K562 (cell line): ENCODE measurements around the gene ZMYND19. TPM values are rescaled to one million over a fixed set of nuclear protein-coding genes. Genes with fewer than 3 reads are reported as not detected.
"Not testable (repeated sequence)": the region's sequence is repeated elsewhere in the genome, so short reads cannot be mapped to it uniquely, and the experiment has no call there.

Experiments used
- ATAC-seq: fragments of 200-7000 bp; cut with Tn5 transposase; 3 replicates; pipeline ENCODE4 v1.9.1; 2020; ENCODE audit warnings: moderate library complexity
- BruUV-seq: library from RNA; stranded (reverse); fragments of 400-500 nt; replicated peaks from 2 replicates; lab custom pipeline; 2021; lab: Mats Ljungman, UMichigan
- CTCF ChIA-PET: fragments of 300-600 bp; formaldehyde crosslinking; extraction: SDS; loops from one replicate; lab custom pipeline; 2021; ENCODE audit warnings: low intra/inter-chr PET ratio; lab: Yijun Ruan, JAX
- POLR2A ChIA-PET: fragments of 300-600, 350-650 bp; sonication (Branson Sonifier 250); formaldehyde crosslinking; extraction: SDS; loops from one replicate; lab custom pipeline; 2021; ENCODE audit warnings: antibody characterized with exemption, inconsistent platforms; lab: Yijun Ruan, JAX
- DNase-seq, 4 experiments: peaks; one replicate each; pipeline versions ENCODE4 v3.0.0 to v3.0.0-alpha.2; 2011 to 2018; ENCODE audit warnings: low spot score in 3 of 4, mixed read lengths in 3 of 4; ENCODE audit errors: extremely low read depth in 1 of 4
- FAIRE-seq: peaks from 2 replicates; lab custom pipeline; 2011; peaks lifted over from hg19 to GRCh38; lab: Jason Lieb, UNC
- H2AFZ ChIP-seq: 2 replicates; pipeline ENCODE4 v1.6.0; 2011; ENCODE audit warnings: low read depth, low read length, control low read depth, inconsistent platforms
- H3K27ac ChIP-seq: fragments of 200-600 bp; 3 replicates; pipeline ENCODE4 v1.8.0; 2011; ENCODE audit warnings: low read depth, mild to moderate bottlenecking, control low read depth, inconsistent platforms, low read length, moderate library complexity, mixed read lengths; ENCODE audit errors: extremely low read depth
- H3K27me3 ChIP-seq, 2 experiments: fragments of 300-600 bp in 1 of 2; 2 replicates in 1 of 2; 3 replicates in 1 of 2; pipeline versions ENCODE4 v1.6.0 to v1.8.0; 2011; ENCODE audit warnings: inconsistent platforms in 2 of 2, low read length in 2 of 2, mild to moderate bottlenecking in 1 of 2, mixed read lengths in 1 of 2, moderate library complexity in 1 of 2; ENCODE audit not compliant: control insufficient read depth in 2 of 2, insufficient read depth in 2 of 2
- H3K36me3 ChIP-seq: fragments of 300-600 bp; 3 replicates; pipeline ENCODE4 v1.8.0; 2011; ENCODE audit warnings: mild to moderate bottlenecking, low read length, inconsistent platforms; ENCODE audit not compliant: control insufficient read depth, insufficient read depth
- H3K4me1 ChIP-seq, 2 experiments: fragments of 200-600 bp in 1 of 2; replicated peaks in 1 of 2; 2 replicates in 1 of 2; 3 replicates in 1 of 2; pipeline versions ENCODE4 v1.5.1 to v1.8.0; 2011; ENCODE audit warnings: inconsistent platforms in 2 of 2, low read length in 2 of 2, mild to moderate bottlenecking in 1 of 2, mixed read lengths in 1 of 2, moderate library complexity in 1 of 2; ENCODE audit not compliant: control insufficient read depth in 2 of 2, insufficient read depth in 2 of 2
- H3K4me2 ChIP-seq: 2 replicates; pipeline ENCODE4 v1.6.1; 2011; ENCODE audit warnings: low read length, control low read depth, inconsistent platforms, mixed read lengths; ENCODE audit not compliant: insufficient read depth
- H3K4me3 ChIP-seq: fragments of 200-600 bp; sonication (generic), shearing (Covaris generic); 2 replicates; pipeline ENCODE4 v1.5.1; 2016; ENCODE audit warnings: control low read depth, inconsistent platforms
- H3K79me2 ChIP-seq: fragments of 200-600 bp; 3 replicates; pipeline ENCODE4 v1.8.0; 2011; ENCODE audit warnings: low read length, inconsistent platforms; ENCODE audit not compliant: control insufficient read depth, insufficient read depth
- H3K9ac ChIP-seq, 2 experiments: 2 replicates each; pipeline versions ENCODE4 v1.6.0 to v1.6.1; 2011; ENCODE audit warnings: low read depth in 2 of 2, low read length in 2 of 2, control low read depth in 1 of 2, inconsistent platforms in 1 of 2, mild to moderate bottlenecking in 1 of 2, mixed read lengths in 1 of 2; ENCODE audit not compliant: insufficient read depth in 1 of 2
- H3K9me1 ChIP-seq: one replicate; pipeline ENCODE4 v1.6.0; 2011; ENCODE audit warnings: inconsistent platforms, mild to moderate bottlenecking, low read length, moderate library complexity; ENCODE audit not compliant: control insufficient read depth, insufficient read depth
- H3K9me3 ChIP-seq: replicated peaks from 2 replicates; pipeline ENCODE4 v1.5.1; 2011; ENCODE audit warnings: low read depth, low read length, inconsistent platforms; ENCODE audit not compliant: control insufficient read depth, insufficient read depth
- H4K20me1 ChIP-seq: replicated peaks from 2 replicates; pipeline ENCODE4 v1.6.1; 2011; ENCODE audit warnings: low read length, inconsistent platforms, mixed read lengths; ENCODE audit not compliant: control insufficient read depth, insufficient read depth
- HNRNPUL1 ChIP-seq: fragments of 200-400 bp; formaldehyde crosslinking; IDR thresholded peaks from 2 replicates; pipeline ENCODE4 v1.6.1; 2017; ENCODE audit warnings: low read length
- RCOR1 ChIP-seq, 2 experiments: IDR thresholded peaks; 2 replicates each; pipeline ENCODE4 v1.6.1; 2012; ENCODE audit warnings: low read depth in 2 of 2, low read length in 2 of 2, borderline replicate concordance in 1 of 2, improper control_type of control experiment in 1 of 2
- WGBS: fragments of 100-300 bp; shearing (Covaris generic); methylation state at CpG from one replicate; pipeline ENCODE4 v1.1.6; 2016; ENCODE audit warnings: low coverage, mixed read lengths; ENCODE audit not compliant: insufficient coverage; ENCODE audit errors: missing lambda C conversion rate; 5-methylcytosine and 5-hydroxymethylcytosine counted together
- in situ Hi-C: fragments of 300-500 bp; cut with MboI; formaldehyde crosslinking; loops from 4 replicates; pipeline ENCODE4 v1.15.0; 2018; ENCODE audit warnings: inconsistent platforms, mixed read lengths
- intact Hi-C: fragments of 100-400 bp; cut with micrococcal nuclease; formaldehyde crosslinking; loops from 2 replicates; pipeline ENCODE4 v1.14.2; 2022
- polyA plus RNA-seq, 8 experiments: library from polyadenylated mRNA; depleted of rRNA in 4 of 8; stranded (reverse) in 5 of 8; unstranded in 3 of 8; fragments of >200 nt; fragmentation: Nextera tagmentation in 2 of 8; fragmentation: Illumina TruSeq in 1 of 8; extraction: Ambion mirVana in 2 of 8; extraction: Trizol in 1 of 8; gene quantifications; 2 replicates each; pipeline versions ENCODE4 v1.2.1 to v1.2.3, GENCODE V29; 2011 to 2014; ENCODE audit warnings: inconsistent platforms in 1 of 8, missing spikeins in 1 of 8
- total RNA-seq, 7 experiments: library from RNA; depleted of rRNA in 6 of 7; stranded (reverse); fragments of >200 nt in 6 of 7; fragmentation: Illumina TruSeq in 2 of 7; extraction: Trizol in 2 of 7; gene quantifications; 2 replicates each; pipeline versions ENCODE4 v1.2.1 to v1.2.3, GENCODE V29; 2011 to 2021; ENCODE audit warnings: low replicate concordance in 1 of 7
- TF ChIP-seq, protein P1 (sequence below): fragments of 250-450 bp; sonication (Bioruptor Pico); IDR thresholded peaks from 2 replicates; pipeline ENCODE4 v1.9.0; 2021; ENCODE audit warnings: mild to moderate bottlenecking
- TF ChIP-seq, protein P2 (sequence below), 2 experiments: fragments of 450-650 bp; formaldehyde crosslinking in 1 of 2; IDR thresholded peaks; 2 replicates each; pipeline versions ENCODE4 v1.4.0 to v1.6.1; 2014 to 2020; ENCODE audit warnings: mild to moderate bottlenecking in 2 of 2, borderline replicate concordance in 1 of 2, low read depth in 1 of 2
- TF ChIP-seq, protein P3 (sequence below): sonication (generic); formaldehyde crosslinking; IDR thresholded peaks from 2 replicates; pipeline ENCODE4 v1.4.0; 2020; ENCODE audit warnings: mild to moderate bottlenecking, missing genetic modification reagents

The ZMYND19 gene
- total and polyA plus RNA-seq, 9 of the 15 experiments (the other 6 are each of a cell fraction or from before 2014, with no cell fraction given): 1.0 to 86.7 (median 44.0) TPM

DNA sequence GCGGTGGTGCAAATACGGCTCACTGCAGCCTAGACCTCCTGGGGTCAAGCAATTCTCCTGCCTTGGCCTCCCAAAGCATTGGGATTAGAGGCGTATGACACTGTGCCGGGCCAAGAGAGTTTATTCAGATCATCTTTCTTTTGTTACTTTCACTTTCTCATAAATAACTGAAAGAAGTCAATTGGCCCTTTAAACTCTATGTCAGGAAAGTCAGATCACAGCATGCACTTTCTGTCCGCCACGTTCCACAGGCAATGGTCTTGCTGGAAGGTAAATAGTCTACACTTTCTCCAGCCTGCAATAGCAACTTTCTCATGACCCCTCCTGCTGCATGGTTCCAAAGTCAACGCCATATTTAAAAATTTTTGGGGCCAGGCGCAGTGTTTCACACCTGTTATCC lies 8.6 kb upstream of the ZMYND19 start (continued):
- no peak for TF ChIP-seq RCOR1 (IDR thresholded peaks at IDR 0.05; ENCODE audit: borderline replicate concordance in 1 of 2, low read depth in 2 of 2, low read length in 2 of 2)
- TF ChIP-seq, protein P1, sequence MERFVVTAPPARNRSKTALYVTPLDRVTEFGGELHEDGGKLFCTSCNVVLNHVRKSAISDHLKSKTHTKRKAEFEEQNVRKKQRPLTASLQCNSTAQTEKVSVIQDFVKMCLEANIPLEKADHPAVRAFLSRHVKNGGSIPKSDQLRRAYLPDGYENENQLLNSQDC: no peak
- TF ChIP-seq, protein P2, sequence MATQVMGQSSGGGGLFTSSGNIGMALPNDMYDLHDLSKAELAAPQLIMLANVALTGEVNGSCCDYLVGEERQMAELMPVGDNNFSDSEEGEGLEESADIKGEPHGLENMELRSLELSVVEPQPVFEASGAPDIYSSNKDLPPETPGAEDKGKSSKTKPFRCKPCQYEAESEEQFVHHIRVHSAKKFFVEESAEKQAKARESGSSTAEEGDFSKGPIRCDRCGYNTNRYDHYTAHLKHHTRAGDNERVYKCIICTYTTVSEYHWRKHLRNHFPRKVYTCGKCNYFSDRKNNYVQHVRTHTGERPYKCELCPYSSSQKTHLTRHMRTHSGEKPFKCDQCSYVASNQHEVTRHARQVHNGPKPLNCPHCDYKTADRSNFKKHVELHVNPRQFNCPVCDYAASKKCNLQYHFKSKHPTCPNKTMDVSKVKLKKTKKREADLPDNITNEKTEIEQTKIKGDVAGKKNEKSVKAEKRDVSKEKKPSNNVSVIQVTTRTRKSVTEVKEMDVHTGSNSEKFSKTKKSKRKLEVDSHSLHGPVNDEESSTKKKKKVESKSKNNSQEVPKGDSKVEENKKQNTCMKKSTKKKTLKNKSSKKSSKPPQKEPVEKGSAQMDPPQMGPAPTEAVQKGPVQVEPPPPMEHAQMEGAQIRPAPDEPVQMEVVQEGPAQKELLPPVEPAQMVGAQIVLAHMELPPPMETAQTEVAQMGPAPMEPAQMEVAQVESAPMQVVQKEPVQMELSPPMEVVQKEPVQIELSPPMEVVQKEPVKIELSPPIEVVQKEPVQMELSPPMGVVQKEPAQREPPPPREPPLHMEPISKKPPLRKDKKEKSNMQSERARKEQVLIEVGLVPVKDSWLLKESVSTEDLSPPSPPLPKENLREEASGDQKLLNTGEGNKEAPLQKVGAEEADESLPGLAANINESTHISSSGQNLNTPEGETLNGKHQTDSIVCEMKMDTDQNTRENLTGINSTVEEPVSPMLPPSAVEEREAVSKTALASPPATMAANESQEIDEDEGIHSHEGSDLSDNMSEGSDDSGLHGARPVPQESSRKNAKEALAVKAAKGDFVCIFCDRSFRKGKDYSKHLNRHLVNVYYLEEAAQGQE (IDR thresholded peaks at IDR 0.05; ENCODE audit: borderline replicate concordance): no peak
- TF ChIP-seq, protein P2 (CRISPR knock-in tag; IDR thresholded peaks at IDR 0.05; ENCODE audit: low read depth): no peak
- no peak for TF ChIP-seq HNRNPUL1
- TF ChIP-seq, protein P3, sequence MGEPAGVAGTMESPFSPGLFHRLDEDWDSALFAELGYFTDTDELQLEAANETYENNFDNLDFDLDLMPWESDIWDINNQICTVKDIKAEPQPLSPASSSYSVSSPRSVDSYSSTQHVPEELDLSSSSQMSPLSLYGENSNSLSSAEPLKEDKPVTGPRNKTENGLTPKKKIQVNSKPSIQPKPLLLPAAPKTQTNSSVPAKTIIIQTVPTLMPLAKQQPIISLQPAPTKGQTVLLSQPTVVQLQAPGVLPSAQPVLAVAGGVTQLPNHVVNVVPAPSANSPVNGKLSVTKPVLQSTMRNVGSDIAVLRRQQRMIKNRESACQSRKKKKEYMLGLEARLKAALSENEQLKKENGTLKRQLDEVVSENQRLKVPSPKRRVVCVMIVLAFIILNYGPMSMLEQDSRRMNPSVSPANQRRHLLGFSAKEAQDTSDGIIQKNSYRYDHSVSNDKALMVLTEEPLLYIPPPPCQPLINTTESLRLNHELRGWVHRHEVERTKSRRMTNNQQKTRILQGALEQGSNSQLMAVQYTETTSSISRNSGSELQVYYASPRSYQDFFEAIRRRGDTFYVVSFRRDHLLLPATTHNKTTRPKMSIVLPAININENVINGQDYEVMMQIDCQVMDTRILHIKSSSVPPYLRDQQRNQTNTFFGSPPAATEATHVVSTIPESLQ (CRISPR knock-in tag): no peak

DNA sequence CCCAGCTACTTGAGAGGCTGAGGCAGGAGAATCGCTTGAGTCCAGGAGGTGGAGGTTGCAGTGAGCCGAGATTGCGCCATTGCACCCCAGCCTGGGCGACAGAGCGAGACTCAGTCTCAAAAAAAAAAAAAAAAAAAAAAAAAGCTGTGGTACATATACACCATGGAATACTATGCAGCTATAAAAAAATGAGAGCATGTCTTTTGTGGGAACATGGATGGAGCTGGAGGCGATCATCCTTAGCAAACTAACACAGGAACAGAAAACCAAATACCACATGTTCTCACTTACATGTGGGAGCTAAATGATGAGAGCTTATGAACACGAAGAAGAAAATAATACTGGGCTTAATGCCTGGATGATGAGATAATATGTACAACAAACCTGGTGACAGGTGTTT lies 6.3 kb upstream of the ZMYND19 start:
- CTCF ChIA-PET, H3K9me3 ChIP-seq, H3K4me3 ChIP-seq, FAIRE-seq, H3K79me2 ChIP-seq, H2AFZ ChIP-seq, H3K27me3 ChIP-seq, H4K20me1 ChIP-seq, ATAC-seq, in situ Hi-C loops, H3K36me3 ChIP-seq, BruUV-seq, H3K9me1 ChIP-seq, DNase-seq, H3K27ac ChIP-seq, H3K9ac ChIP-seq, intact Hi-C loops, H3K4me1 ChIP-seq, H3K4me2 ChIP-seq: not testable (repeated sequence)
- WGBS: 82% methylated on average over 3 of the region's 7 CpGs
- POLR2A ChIA-PET: interaction anchor here (0.7 kb wide), 1 partner anchor 277 kb away, joined by 3 read pairs; no protein-coding TSS in a partner anchor
